Neural cell (in vitro differentiated cells): ENCODE data around the gene ITPR3.

Experiments used
- EP300 ChIP-seq: fragments of 450-650 bp; conservative IDR thresholded peaks from 2 replicates; pipeline ENCODE4 v1.6.1; 2014; ENCODE audit warnings: antibody characterized with exemption, mild to moderate bottlenecking, moderate library complexity; ENCODE audit not compliant: poor library complexity, severe bottlenecking
- POLR2AphosphoS5 ChIP-seq: IDR thresholded peaks from 2 replicates; pipeline ENCODE4 v1.6.1; 2012
- RAD21 ChIP-seq: fragments of 450-650 bp; conservative IDR thresholded peaks from 2 replicates; pipeline ENCODE4 v1.6.1; 2014; ENCODE audit warnings: antibody characterized with exemption, mild to moderate bottlenecking, moderate library complexity
- TAF1 ChIP-seq: IDR thresholded peaks from 2 replicates; pipeline ENCODE4 v1.6.1; 2012; ENCODE audit warnings: low read depth
- TF ChIP-seq, protein P1 (sequence below): fragments of 450-650 bp; IDR thresholded peaks from 2 replicates; pipeline ENCODE4 v1.5.1; 2014; ENCODE audit warnings: antibody characterized with exemption, mild to moderate bottlenecking, moderate library complexity; ENCODE audit not compliant: poor library complexity, severe bottlenecking

DNA sequence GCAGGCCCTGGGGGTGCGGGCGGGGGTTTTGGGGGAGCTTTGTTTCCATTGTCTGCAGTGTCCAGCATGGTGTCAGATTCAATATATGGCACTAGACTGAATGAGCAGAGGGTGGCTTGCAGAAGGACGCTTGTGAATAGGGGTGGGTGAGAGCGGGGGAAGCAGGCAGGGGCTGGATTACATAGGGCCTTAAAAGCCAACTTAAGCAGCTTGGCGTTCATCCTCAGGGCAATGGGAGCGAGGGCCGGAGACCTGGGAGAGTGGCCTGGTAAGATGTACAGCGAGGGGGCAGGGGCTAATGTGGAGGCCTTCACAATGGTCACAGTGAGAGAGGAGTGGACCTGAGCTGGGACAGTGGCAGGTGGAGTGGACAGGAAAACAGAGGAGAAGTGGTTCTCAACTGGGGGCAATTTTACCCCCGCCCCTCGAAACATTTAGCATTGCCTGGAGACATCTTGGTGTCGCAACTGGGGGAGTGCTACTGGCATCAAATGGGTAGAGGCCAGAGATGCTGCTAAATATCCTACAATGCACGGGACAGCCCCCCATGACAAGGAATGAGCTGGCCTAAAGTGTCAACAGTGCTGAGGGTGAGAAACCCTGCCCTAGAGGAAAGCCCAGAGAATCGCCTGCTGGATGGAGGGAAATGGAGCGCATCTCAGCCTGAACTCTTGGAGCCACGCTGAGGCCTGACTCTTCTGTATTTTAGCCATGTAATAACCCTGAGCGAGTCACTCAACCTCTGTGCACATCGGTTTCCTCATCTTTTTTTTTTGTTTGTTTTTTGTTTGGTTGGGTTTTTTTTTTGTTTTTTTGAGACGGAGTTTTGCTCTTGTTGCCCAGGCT, 25.9 kb upstream of the ITPR3 start:
- TF ChIP-seq TAF1 (no peak), POLR2AphosphoS5 (no peak), RAD21 (no peak), EP300 (no peak)
- TF ChIP-seq, protein P1, sequence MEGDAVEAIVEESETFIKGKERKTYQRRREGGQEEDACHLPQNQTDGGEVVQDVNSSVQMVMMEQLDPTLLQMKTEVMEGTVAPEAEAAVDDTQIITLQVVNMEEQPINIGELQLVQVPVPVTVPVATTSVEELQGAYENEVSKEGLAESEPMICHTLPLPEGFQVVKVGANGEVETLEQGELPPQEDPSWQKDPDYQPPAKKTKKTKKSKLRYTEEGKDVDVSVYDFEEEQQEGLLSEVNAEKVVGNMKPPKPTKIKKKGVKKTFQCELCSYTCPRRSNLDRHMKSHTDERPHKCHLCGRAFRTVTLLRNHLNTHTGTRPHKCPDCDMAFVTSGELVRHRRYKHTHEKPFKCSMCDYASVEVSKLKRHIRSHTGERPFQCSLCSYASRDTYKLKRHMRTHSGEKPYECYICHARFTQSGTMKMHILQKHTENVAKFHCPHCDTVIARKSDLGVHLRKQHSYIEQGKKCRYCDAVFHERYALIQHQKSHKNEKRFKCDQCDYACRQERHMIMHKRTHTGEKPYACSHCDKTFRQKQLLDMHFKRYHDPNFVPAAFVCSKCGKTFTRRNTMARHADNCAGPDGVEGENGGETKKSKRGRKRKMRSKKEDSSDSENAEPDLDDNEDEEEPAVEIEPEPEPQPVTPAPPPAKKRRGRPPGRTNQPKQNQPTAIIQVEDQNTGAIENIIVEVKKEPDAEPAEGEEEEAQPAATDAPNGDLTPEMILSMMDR = no peak
